Testis (tissue), 3 donors: ENCODE measurements around the gene ADSL. TPM values are rescaled to one million over a fixed set of nuclear protein-coding genes. Genes with fewer than 3 reads are reported as not detected.

Experiments
- DNase-seq: peaks from one replicate; pipeline ENCODE4 v3.0.0-alpha.2; 2019
- H3K27ac ChIP-seq, 2 donors: fragments of 200-600 bp; sonication (generic); one replicate each; pipeline ENCODE4 v1.5.1; 2019
- H3K27me3 ChIP-seq: fragments of 200-600 bp; sonication (generic); one replicate; pipeline ENCODE4 v1.5.1; 2019
- H3K36me3 ChIP-seq: fragments of 200-600 bp; sonication (generic); one replicate; pipeline ENCODE4 v1.5.1; 2017; ENCODE audit warnings: low read depth; ENCODE audit errors: missing control alignments
- H3K4me1 ChIP-seq: fragments of 200-600 bp; sonication (generic); one replicate; pipeline ENCODE4 v1.5.1; 2019
- H3K4me3 ChIP-seq, 2 donors: fragments of 200-600 bp; sonication (generic); one replicate each; pipeline ENCODE4 v1.5.1; 2017 to 2019
- H3K9me3 ChIP-seq: fragments of 200-600 bp; sonication (generic); one replicate; pipeline ENCODE4 v1.5.1; 2017
- POLR2A ChIP-seq: fragments of 450-650 bp; IDR thresholded peaks from one replicate; pipeline ENCODE4 v1.6.1; 2017; ENCODE audit warnings: antibody characterized with exemption, mild to moderate bottlenecking, moderate library complexity
- WGBS, 2 donors: methylation state at CpG; one replicate each; pipeline ENCODE4 v1.1.5; 2018; 5-methylcytosine and 5-hydroxymethylcytosine counted together
- intact Hi-C: fragments of 100-400 bp; cut with DNase I; formaldehyde crosslinking; loops from one replicate; pipeline ENCODE4 v1.15.1; 2023; ENCODE audit warnings: low total_unique reads
- polyA plus RNA-seq: library from polyadenylated mRNA; stranded (reverse); fragments of 350-450 nt; fragmentation: Illumina TruSeq; extraction: RNeasy Lipid Tissue Mini Kit (QIAGEN cat#74804); gene quantifications from one replicate; pipeline ENCODE4 v1.2.3, GENCODE V29; 2014; ENCODE audit warnings: low read depth, low replicate concordance; ENCODE audit not compliant: insufficient read depth
- total RNA-seq, 2 donors: library from RNA; depleted of rRNA; stranded (reverse); fragments of >200 nt; gene quantifications; one replicate each; pipeline ENCODE4 v1.2.3, GENCODE V29; 2016
- TF ChIP-seq, protein P1 (sequence below), 3 experiments: fragments of 450-650 bp in 2 of 3; fragments of 200-600 bp in 1 of 3; sonication (generic) in 1 of 3; IDR thresholded peaks; one replicate each; pipeline ENCODE4 v1.5.1; 2016 to 2019; ENCODE audit warnings: antibody characterized with exemption in 3 of 3, mild to moderate bottlenecking in 2 of 3, moderate library complexity in 1 of 3

The ADSL gene
- total and polyA plus RNA-seq, 3 donors from 2014 or later: 72.4 to 102 (median 78.9) TPM

DNA sequence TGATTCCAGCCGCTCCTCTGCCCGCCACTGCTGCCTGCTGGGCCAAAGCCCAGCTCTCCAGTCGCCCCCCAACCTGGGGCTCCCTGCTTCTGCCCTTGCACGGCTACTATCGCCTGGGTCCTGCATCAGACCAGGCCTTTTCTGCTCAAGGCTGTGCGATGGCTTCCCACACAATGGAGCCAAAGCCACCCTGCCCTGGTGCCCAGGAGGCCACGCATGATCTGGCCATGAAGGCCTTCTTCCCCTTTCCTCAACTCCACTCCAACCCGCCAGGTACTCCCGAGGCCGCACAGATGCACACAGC is 69.9 kb downstream of the ADSL start:
- Histone ChIP-seq H3K36me3 (no peaks in the 10 kb centered on the region), H3K27me3 (no peaks in the 10 kb centered on the region), H3K9me3 (no peaks in the 10 kb centered on the region), H3K4me3 (no peak overlapping the region), H3K27ac (no peak overlapping the region), H3K4me1 (no peaks in the 10 kb centered on the region)
- intact Hi-C loops: loop anchor here (10.0 kb wide), 1 partner anchor 339 kb away; no protein-coding TSS in a partner anchor
- no peak for DNase-seq
- WGBS, 2 donors: 93 to 96% methylated on average over 8 to 10 of the region's 10 CpGs
- TF ChIP-seq, protein P1, sequence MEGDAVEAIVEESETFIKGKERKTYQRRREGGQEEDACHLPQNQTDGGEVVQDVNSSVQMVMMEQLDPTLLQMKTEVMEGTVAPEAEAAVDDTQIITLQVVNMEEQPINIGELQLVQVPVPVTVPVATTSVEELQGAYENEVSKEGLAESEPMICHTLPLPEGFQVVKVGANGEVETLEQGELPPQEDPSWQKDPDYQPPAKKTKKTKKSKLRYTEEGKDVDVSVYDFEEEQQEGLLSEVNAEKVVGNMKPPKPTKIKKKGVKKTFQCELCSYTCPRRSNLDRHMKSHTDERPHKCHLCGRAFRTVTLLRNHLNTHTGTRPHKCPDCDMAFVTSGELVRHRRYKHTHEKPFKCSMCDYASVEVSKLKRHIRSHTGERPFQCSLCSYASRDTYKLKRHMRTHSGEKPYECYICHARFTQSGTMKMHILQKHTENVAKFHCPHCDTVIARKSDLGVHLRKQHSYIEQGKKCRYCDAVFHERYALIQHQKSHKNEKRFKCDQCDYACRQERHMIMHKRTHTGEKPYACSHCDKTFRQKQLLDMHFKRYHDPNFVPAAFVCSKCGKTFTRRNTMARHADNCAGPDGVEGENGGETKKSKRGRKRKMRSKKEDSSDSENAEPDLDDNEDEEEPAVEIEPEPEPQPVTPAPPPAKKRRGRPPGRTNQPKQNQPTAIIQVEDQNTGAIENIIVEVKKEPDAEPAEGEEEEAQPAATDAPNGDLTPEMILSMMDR (IDR thresholded peaks at IDR 0.05): no peak
- TF ChIP-seq POLR2A: no peak

DNA sequence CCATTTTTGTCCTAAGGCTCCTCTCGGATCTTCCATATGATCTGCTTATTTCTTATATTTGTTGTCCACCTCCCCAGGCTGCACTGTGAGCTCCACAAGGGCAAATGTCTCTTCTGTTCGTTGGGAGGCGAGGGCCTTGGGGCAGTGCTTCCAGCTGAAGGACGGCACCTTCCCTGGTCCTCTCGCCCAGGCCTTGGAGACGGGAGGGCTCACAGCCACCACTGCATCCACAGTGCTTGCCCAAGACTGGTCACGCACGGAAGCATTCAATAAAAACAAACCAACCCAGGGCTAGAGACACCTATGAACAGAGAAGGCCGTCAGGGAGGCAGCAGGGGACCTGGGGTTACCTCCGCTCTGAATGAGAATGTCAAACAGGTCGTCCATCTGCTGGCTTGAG is 70.3 kb downstream of the ADSL start:
- TF ChIP-seq, protein P1 (IDR thresholded peaks at IDR 0.05): no peak
- no peak for TF ChIP-seq POLR2A
- Histone ChIP-seq H3K4me1 (no peaks in the 10 kb centered on the region), H3K27ac (no peak overlapping the region), H3K9me3 (no peaks in the 10 kb centered on the region), H3K36me3 (no peaks in the 10 kb centered on the region), H3K27me3 (no peaks in the 10 kb centered on the region), H3K4me3 (no peak overlapping the region)
- intact Hi-C loops: loop anchor here (10.0 kb wide), 1 partner anchor 338 kb away; no protein-coding TSS in a partner anchor
- WGBS, 2 donors: 90 to 94% methylated on average over 9 to 11 of the region's 11 CpGs
- DNase-seq: no peak

DNA sequence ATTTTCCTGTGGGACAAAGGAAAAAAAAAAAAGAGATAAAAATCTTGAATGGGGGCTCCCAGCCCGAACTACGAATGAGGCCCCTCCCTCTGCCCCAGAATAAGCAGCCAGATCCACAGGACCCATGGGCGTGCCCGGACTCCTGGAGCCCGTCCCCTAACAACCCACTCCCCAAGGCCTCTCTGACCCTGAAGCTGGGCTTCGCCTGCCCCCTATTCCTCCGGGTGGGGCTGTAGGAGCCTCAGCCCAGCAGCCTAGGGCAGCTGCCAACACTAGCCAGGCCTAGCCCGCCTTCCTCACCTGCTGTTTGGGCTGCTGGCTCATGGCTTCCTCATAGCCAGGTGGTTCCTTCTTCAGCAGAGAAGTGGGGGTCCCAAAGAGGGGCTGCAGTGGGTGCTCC is 70.7 kb downstream of the ADSL start:
- H3K4me3 ChIP-seq: no peak overlapping the region
- no peaks in the 10 kb centered on the region for H3K27me3 ChIP-seq
- 88 to 93% methylated on average over 8 of the region's 8 CpGs for WGBS, 2 donors
- H3K4me1 ChIP-seq: no peaks in the 10 kb centered on the region
- H3K9me3 ChIP-seq: no peaks in the 10 kb centered on the region
- intact Hi-C loops: loop anchor here (10.0 kb wide), 1 partner anchor 338 kb away; no protein-coding TSS in a partner anchor
- no peak for DNase-seq
- H3K36me3 ChIP-seq: no peaks in the 10 kb centered on the region
- TF ChIP-seq, protein P1 (IDR thresholded peaks at IDR 0.05): no peak
- TF ChIP-seq POLR2A: no peak
- H3K27ac ChIP-seq: no peak overlapping the region

DNA sequence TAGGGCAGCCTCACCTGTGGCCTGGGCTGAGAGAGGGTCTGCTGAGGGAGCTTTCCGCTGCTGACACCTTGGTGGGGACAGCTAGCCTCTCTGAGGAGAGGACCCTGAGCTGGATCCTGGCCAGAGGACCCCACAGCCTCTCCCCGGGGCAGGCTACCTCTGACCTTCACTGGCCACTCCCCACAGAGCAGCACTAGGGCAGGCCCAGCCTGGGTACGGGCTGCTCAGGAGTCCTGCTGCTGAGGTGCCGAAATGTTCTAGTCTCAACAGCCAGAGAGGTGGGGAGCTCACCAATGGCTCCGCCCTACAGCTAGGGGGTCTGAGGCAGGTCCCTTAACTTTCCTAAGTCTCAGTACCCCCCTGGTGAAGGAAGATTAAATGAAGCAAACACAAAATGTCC is 71.6 kb downstream of the ADSL start:
- WGBS, 2 donors: 90% methylated on average over 5 of the region's 5 CpGs; no CpG with 5 or more reads in 1 of the 2 donors

More for the DNA sequence above, 71.6 kb downstream of the ADSL start:
- intact Hi-C loops: loop anchor here (10.0 kb wide), 1 partner anchor 337 kb away; no protein-coding TSS in a partner anchor
- no peaks in the 10 kb centered on the region for H3K4me1 ChIP-seq
- H3K27me3 ChIP-seq: no peaks in the 10 kb centered on the region
- no peak for TF ChIP-seq POLR2A
- TF ChIP-seq, protein P1 (IDR thresholded peaks at IDR 0.05): no peak
- no peaks in the 10 kb centered on the region for H3K36me3 ChIP-seq
- DNase-seq: no peak
- H3K4me3 ChIP-seq: no peak overlapping the region
- H3K9me3 ChIP-seq: no peaks in the 10 kb centered on the region
- H3K27ac ChIP-seq: no peak overlapping the region
